GM10266 (cell line): ENCODE measurements around the gene PDE6D.
A peak's percentile ranks its signal among the peaks of the same experiment; 100 is the strongest.
"Not testable (repeated sequence)": the region's sequence is repeated elsewhere in the genome, so short reads cannot be mapped to it uniquely, and the experiment has no call there.

Experiments
- DNase-seq: peaks from one replicate; pipeline ENCODE4 v3.0.0; 2012; ENCODE audit errors: extremely low spot score
- TF ChIP-seq, protein P1 (sequence below): IDR thresholded peaks from 2 replicates; pipeline ENCODE4 v1.5.1; 2012; ENCODE audit warnings: mild to moderate bottlenecking, low read depth; ENCODE audit not compliant: control insufficient read depth, insufficient read depth; ENCODE audit errors: missing control alignments

The PDE6D gene

DNA sequence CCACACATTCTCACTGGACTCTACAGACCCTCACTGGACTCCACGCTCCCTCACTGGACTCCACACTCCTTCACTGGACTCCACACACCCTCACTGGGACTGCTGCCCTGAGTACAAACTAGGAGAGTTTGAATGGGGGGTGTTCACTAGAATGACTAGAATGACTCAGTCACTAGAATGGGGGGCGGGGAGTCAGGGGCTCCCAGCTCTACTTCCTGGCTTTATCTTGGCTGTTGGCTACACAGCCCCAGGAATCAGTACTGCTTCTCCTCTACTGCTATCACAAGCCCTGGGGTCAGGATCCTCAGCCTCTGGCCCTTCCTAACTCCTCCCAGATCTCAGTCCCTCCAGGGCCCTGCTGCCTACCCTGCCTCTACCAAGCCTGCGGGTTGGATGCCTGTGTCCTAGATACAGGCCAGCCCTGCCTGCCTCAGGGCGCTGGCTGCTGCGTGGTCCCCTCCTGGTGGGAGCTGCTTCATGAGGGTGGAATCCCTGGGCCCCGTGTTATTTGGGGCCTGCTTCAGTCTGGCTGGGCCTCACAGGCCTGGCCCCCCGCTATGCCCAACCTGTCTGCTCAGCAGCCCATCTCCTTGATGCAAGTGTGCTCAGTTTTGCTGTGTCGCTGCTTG, 65.0 kb downstream of the PDE6D start:
- TF ChIP-seq, protein P1, sequence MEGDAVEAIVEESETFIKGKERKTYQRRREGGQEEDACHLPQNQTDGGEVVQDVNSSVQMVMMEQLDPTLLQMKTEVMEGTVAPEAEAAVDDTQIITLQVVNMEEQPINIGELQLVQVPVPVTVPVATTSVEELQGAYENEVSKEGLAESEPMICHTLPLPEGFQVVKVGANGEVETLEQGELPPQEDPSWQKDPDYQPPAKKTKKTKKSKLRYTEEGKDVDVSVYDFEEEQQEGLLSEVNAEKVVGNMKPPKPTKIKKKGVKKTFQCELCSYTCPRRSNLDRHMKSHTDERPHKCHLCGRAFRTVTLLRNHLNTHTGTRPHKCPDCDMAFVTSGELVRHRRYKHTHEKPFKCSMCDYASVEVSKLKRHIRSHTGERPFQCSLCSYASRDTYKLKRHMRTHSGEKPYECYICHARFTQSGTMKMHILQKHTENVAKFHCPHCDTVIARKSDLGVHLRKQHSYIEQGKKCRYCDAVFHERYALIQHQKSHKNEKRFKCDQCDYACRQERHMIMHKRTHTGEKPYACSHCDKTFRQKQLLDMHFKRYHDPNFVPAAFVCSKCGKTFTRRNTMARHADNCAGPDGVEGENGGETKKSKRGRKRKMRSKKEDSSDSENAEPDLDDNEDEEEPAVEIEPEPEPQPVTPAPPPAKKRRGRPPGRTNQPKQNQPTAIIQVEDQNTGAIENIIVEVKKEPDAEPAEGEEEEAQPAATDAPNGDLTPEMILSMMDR: no peak
- DNase-seq: no peak

DNA sequence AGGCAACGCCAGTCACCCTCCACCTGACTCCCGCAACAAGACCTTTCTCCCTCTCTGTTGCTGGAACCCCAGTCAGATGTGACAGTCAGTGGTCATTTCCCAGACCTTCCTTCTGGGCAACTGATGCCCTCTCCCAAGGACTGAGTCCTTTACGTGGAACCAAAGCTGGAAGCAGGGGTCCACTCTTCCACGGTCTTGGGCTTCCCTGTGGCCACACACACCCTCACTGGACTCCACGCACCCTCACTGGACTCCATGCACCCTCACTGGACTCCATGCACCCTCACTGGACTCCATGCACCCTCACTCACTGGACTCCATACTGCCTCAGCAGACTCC, 65.6 kb downstream of the PDE6D start:
- TF ChIP-seq, protein P1: no peak

DNA sequence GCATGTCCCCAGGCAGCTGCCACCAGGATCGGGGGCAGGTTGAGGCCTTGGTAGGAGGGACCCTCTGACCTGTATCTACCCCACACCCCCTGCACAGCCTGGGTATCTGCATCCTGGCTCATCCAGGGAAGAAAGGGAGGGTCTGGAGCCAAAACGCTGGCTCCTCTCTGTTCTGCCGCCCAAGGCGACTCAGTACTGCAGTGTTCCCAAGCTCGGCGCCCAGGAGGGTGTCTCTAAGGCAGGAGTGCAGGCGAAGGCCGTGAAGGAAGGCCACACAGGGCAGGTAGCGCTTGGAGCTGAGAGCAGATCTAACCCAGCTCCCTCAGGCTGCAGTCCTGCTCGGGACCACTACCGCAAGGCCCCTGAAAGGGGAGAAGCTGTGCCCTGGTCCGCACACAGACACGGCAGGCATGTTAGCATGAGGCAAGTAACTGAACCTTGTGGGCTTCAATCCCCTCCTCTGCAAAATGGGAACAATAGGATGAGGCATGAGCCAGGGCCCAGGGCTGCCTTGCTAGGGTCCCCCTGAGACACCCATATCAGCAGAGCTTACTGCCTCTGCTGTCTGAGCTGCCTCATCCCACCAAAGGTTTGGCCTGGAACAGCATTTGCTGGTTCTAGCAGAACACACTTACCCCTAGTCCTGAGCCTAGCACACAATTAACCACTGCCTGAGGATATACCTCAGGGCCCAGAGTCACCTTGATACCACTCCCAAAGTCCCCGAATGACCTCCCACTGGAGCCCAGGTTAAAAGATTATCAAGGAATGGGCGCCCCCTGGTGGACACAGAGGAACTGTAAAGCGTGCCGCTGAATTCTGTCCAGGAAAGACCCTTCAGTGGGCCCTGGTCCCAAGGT, 66.2 kb downstream of the PDE6D start:
- TF ChIP-seq, protein P1: peak; percentile 74
- peak; percentile 66 for DNase-seq

More for the DNA sequence above, 65.6 kb downstream of the PDE6D start:
- DNase-seq: no peak

DNA sequence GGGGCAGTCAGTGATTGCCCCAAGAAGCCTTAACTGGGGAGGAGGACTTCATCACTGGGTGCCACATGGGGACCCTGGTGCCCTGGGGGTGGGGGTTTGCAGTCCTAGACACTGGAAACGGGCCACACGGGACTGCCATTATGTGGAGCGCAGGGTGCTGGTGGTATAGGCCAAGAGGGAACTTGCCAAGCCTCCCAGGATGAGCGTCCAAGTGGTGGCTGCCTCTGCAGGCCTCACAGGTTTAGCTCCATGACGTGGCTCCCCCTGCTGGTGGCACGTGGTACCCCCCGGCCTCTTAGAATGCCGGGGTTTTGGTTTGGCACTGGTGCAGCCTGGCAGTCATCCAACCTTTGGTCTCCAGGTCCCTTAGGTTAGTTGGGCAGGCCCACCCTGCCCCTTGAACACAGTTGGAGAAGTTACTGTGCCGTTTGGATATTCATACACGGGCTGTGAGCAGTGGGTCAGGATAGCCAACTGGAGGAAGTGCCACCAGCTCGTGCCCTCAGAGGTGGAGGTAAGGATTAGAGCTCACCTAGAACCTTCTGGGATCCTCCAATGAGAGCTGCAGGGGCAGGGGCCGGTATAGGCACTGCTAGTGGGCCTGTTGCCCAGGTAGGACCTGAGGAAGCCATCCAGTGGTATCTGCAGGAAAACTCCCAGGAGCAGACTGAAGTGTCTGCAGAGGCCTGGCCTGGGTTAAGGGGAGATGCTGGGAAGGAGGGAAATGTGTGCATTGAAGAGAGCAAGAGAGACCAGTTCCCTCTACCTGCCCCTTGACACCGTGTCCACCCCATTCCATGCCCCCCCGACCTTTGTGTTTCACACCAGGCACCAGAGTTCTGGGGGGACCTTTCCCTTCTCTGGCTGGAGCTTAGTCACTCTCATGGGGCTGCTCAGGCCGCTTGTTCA, 67.1 kb downstream of the PDE6D start:
- TF ChIP-seq, protein P1: peak; percentile 93
- DNase-seq: peak; percentile 78

DNA sequence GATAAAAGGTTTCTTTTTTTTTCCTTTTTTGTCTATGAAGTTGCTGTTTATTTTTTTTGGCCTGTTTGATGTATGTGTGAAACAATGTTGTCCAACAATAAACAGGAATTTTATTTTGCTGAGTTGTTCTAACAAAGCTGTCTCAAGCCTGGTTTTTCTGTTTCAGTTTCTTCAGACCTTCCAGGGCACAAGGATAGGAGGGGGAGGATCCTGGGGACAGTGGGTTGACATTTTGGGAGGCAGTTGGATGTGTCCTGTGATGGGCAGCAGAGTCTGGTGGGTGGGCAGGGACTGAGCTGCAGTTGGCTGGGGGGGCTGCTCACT, 67.7 kb downstream of the PDE6D start:
- DNase-seq: not testable (repeated sequence)

DNA sequence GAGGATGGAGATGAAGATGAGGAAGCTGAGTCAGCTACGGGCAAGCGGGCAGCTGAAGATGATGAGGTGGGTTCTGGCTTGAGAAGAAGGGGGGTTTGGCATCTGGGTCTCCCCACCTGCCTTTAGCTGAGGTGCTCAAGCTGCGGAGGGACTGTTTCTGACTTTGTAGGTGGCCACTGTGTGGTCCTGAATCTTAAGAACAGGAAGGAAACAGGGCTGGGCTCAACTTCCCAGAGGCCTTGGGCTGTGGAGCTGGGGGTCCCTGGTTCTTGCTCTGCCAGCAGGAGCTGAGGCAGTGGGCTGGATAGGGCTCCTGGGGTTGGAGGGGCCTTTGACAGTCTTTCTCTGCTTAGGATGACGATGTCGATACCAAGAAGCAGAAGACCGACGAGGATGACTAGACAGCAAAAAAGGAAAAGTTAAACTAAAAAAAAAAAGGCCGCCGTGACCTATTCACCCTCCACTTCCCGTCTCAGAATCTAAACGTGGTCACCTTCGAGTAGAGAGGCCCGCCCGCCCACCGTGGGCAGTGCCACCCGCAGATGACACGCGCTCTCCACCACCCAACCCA, 68.5 kb downstream of the PDE6D start:
- not testable (repeated sequence) for DNase-seq

DNA sequence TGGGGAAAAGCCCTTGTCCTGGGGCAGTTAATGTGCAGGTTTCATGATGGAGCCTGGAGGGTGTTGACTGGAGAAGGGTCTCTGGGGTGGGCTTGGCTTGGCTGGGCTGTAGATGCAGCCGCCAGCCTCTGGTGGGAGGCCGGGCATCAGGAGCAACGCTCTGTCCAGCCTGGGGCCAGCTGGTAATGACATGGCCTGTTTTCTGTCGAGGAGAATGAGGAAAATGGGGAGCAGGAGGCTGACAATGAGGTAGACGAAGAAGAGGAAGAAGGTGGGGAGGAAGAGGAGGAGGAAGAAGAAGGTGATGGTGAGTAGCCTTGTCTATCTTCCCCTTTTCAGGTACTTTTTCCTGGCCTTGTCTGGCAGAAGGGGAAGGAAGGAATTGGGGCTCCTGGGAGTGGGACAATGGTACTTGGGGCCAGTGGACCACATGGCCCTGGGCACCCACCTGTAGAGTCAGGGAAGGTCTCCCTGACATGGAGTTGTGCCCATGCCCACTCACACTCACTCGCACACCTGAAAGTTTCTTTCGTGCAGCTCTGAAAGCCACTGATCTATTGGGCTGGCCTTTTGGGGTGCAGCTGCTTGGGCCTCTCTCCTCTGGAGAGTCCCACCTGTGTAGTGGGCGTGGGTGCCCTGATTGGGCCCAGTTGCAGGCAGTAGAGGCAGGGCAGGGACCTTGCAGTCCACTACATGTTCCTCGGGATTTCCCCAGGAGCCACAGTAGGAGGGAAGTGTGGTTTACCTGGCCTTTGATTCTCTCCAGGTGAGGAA, 69.2 kb downstream of the PDE6D start:
- TF ChIP-seq, protein P1: no peak

More for the DNA sequence above, 69.2 kb downstream of the PDE6D start:
- DNase-seq: no peak
